HG03108 (cell line): ENCODE measurements around the gene CCL18.
"Not testable (repeated sequence)": the region's sequence is repeated elsewhere in the genome, so short reads cannot be mapped to it uniquely, and the experiment has no call there.

ENCODE experiments used
- ATAC-seq: cut with Tn5 transposase; IDR thresholded peaks from one replicate; pipeline ENCODE4 v1.9.1; 2021; ENCODE audit warnings: moderate library complexity; ENCODE audit not compliant: unreplicated experiment

CCL18 gene

DNA sequence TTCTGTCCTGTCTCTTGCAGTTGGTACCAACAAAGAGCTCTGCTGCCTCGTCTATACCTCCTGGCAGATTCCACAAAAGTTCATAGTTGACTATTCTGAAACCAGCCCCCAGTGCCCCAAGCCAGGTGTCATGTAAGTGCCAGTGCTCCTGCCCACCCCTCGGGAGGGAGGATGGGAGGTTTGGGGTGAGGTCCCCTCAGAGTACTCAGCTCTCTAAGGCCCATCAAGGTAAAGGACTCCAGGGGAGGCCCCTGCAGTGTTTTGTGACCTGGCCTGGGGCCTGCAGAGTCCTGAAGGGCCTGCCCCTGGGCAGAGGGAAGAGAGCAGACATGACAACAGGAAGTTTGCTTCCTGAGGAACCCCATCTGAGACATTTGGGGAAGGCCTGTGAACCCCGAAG is 6.4 kb downstream of the CCL18 start:
- ATAC-seq: no peak

DNA sequence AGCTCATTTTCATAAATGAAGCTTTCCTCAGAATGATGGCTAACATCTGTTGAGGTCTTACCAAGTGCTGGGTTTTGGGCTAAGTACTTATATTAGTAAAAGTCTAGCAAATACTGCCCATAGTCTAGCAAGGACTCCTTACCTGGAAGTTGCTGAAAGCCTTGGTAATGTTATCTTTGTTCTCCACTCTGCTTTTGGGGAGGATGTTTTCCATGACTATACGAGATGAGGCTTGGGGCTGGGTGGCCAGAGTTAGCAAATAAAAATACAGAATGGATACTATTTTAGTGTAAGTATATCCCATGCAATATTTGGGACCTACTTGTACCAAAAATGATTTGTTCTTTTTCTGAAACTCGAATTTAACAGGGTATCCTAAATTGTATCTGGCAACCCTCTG is 7.7 kb downstream of the CCL18 start:
- no peak for ATAC-seq

DNA sequence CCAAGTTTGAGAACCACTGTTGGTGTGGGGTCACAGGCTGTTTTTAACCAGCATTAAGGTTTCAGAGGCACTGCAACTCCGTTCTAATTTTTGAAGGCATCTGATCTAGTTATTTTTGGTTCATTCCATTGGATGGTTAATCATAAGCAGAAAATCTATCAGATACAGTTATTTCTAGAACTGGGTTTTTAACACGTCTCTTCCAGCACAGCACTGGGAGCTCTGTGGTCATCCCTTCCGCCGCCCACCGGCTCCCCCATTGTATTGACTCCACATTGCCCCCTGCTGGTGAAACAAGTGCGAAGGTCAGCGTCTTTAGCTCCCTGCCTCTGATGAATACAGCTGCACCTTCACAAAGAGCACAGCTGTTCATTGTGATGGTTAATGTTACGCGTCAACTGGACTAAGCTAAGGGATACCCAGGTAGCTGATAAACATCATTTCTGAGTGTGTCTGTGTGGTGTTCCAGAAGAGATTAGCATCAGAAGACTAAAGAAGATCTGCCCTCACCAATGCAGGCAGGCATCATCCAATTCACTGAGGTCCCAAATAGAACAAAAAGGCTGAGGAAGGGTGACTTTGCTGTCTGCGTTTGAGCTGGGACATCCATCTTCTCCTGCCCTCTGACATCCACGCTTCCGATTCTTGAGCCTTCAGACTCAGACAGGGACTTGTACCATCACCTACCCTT is 8.5 kb downstream of the CCL18 start:
- no peak for ATAC-seq

DNA sequence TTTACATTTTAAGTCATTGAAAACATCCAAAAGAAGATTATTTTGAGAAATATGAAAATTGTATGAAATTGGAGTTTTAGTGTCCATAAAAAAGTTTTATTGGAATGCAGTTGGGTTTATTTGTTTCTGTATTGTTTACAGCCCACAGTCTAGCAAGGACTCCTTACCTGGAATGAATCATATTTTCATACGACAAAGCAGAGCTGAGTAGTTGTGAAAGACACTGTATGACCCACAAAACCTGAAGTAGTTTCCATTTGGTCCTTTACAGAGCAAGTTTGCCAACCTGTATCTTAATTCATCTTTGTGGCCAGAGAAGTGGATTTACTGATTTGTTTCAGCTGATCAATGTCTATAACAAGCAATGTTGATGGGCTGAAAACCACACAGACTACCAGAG is 10.3 kb downstream of the CCL18 start:
- ATAC-seq: no peak

DNA sequence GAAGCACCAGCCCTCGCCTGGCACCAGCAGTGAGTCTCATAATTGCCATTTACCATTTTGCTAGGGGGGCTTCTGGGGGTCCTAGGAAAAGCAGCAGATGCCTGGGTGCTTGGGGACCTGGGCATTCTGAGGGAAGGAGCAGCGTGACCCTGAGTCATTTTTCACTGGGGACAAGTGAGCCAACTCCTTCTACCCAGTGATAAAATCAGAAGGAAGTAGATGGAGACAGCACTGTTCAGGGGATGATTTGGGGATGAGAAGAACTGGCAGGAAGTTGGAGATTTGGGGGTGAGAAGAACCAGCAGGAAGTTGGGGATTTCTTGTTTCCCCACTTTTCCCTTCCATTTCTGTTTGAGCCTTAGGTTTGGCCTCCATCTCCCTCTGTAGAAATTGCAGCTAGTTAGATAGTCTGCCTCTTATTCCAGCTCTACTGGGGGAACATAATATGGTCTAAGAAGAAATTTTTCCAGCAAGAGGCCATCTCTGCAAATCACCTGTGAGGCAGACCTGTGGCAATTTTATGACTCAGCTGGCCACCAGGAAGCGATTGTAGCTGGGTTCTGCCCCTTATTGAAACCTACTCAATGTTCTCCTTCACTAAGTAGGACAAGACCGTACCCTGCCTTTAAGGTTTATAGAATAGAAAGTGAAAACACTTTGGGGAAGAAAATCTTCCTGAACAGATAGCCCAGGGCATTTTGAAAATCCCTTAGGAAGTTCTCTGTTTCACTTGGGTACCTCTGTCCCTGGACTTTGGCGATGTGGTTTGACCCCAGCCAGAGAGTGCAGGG is 17.8 kb downstream of the CCL18 start:
- ATAC-seq: peak; percentile 21

DNA sequence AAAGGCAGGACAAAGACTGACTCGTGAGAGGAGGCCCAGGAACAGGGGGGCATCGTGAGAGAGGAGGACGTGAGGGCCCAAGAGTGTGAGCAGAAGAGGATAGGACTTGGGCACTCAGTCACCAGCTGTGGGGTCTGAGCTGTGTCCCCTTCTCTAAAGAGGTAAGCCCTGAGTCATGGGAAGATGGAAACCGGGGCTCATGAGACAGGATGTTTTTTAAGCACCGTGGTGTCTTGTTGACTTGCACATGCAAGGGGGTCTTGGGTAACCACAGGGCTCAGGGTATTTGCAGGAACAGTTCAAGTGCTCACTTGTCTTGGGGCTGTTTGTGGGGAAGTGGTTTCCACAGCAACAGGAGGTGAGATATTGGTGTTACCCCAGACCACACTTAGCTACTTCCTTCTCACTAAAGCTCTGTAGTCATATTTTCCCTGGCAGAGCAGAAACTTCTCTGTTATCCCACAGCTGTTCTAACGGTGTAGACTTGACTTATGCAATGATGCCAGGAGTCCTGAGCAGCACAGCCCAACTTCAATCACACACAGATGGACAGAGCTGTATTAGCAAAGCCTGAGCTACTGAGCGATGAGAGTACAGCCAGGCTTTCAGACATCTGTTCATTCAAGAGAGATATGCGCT is 18.5 kb downstream of the CCL18 start:
- ATAC-seq: peak; percentile 50

DNA sequence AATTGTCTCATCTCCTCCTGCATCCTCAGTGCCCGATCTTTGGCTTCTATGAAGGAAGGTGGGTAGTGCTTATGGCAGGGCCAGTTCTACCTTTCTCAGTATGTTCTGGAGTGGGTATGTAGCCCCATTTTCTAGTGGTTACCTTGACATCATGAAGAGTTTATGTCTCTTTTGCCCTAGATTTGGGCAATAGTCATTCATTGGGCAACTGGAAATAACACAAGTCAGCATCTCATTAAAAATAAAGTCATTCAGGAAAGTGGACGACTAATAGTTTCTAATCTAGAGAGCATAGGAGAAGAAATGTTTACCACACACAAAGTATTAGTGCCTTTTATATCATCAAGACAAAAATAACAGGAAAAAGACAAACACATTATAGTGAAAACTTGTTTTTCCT is 19.6 kb downstream of the CCL18 start:
- not testable (repeated sequence) for ATAC-seq

DNA sequence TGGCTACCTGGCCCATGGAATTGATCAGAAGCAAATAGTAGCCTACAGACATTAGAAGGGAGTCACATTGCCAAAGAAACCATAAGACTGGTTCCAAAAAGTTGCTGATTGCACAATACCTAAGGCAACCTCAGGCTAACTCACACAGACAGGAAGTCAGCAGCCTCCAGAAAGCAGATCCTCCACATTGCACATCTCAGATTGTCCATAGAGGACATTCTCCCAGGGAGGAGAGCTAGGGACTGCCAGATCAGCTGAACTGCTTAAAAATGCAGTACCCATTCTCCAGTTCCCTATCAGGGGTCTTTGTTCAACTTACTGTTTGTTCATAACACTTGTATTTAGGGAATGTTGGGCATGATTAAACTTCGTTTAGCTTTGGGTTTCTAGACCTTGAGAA is 21.7 kb downstream of the CCL18 start:
- ATAC-seq: no peak

DNA sequence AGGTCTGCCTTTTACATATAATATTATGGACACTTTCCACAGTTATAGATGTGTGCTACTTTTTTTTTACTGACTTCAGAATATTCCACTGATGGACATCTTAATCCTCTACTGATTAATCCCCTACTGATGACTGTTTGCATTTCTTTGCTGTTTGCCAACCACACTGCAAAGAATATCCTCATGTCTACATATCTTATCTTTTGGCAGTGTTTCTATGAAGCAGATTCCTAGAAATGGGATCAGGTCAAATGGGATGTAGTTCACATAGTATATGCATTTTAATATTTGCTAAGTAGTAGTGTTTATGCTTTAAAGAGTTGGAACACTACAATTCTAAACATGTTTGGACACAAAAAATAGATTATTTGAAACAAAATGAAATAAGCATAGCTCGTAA is 22.7 kb downstream of the CCL18 start:
- no peak for ATAC-seq

DNA sequence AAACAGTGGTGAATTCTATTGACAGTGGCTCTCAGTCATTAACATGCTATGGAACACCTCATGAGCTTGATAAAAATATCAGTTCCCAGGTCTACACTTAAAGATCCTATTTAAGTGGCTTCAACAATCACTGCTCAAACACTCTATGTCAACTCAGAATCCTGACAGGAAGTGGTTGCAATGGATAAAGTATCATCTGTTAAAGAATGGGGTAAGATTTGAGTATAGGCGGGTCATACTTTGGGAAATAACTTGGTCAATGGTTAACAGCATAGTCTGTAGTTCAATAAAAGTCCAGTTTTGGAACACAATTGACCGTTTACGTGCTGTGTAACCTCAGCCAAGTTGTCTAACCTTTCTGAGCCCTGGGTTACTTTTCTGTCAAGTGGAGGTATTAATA is 23.4 kb downstream of the CCL18 start:
- ATAC-seq: not testable (repeated sequence)

DNA sequence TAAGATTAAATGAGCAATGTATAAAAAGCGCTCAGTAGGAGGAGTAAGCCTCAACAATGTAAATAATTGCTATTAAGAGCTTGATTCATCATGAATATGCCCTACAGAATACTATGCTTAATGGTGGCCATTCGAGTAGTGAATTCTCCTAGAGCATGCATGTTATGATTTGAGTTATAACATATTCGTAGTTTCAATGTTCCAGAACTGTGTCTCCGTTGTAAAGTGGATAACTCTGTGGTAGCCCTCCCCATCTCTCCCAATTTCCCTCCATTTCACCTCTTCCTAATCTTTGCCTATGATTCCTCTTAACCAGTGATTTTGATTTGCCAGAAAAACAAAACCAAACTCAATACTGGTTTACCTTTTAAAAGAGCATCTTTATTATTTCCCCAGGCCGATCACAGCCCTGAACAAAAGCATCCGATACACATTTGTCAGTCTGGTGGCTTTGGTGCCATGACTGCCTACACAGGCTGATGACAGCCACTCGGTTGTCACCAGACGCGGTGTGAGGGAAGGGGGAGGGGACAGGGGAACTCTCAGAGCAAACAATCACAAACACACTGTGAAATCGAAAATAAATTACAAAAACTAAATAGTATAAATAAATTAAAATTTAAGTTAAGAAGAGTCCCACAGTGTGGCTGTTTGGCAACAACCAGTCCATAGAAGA is 24.0 kb downstream of the CCL18 start:
- ATAC-seq: not testable (repeated sequence)

DNA sequence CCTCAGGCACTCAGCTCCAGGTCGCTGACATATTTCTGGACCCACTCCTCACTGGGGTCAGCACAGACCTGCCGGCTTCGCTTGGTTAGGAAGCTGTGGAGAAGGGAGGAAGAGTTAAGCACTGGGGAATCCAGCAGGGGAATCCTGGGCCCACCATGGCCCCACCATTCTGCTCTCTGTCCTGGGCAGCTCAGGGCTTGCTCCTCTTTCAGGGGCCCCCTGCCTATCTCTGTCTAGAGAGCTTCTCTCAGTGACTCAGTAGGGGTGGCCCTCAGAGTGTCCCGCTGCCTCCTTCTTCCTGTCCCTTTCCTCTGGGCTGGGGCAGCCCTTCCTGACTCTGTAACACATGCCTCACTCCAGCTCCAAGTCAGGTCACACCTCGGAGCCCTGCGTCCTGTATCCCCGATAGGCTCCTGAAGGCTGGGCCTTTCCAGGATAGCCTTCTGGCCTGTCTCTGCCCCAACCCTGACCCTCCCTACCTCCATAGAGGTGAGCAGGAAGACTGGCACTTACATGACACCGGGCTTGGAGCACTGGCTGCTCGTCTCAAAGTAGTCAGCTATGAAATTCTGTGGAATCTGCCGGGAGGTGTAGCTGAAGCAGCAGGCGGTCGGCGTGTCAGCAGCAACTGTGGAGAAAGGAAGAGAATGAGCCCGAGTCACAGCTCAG is 24.7 kb downstream of the CCL18 start:
- no peak for ATAC-seq

DNA sequence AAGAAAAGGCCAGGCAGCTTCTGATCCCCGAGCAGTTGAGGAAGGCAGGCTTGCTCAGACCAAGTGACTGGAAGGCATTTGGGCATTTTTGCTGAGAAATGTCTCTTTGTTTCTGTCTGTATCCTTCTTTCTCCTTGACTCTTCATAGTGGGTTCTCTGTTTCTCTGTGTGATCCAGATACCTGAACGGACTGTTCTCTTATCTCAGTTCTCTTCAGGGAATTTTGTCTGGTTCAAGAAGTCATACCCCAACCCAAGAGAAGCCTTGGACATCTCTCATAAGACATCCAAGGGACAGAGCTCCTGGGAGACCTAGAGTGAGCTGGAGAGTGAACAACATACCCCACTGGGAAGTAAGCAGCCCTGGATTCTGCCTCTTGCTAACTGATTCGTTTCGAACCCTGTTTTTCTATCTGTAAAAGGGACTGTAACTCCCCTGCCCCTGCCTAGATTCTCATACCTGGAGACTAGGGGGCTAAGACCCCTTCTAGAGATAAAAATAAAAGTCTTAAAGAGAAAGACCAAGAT is 25.3 kb downstream of the CCL18 start:
- no peak for ATAC-seq

DNA sequence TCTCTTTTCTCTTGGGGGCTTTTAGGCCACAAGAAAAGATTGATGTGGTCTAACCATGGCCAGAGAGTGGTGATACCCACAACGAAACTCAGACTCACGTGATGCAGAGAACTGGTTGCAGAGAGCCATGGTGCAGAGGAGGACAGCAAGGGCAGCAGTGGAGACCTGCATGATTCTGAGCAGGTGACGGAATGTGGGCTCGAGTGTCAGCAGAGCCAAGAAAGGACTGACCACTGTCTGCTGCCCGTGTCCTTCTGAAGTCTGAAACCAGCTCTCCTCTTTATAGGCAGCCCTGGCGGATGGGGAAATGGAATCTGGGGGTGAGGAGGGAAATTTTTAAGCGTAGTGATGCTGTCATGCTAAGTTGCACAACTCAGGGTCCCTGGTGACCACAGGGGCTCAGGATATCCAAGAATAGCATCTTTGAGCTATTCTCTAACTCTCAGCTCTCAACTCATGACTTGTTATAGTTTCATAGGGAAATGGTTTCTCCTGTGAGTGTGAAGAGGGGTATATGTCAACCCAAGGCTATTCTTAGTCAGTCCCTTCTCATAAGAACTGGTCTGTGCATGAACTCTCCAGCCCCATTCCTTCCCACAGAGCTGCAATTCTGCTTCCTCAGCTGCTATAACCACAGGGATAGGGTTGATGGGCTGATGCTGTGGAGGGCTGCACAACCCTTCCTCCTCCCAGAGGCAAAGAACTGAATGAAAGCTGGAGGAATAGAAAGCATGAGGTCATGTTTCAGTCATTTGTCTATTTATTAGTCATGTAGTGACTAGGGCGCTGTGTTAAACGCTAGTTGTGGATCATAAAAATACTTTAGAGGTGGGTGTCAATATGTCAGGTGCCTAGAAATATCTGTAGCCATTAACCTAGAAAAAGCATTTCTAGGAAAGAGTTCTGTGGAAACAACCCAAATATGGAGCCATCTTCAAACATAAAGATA is 26.1 kb downstream of the CCL18 start, which contains the start of gene CCL3:
CCL3 (minus strand) TSS at position 256 of the 949 bp plus-strand sequence; CDS start at position 171, 85 bp downstream.
- peak; percentile 66 for ATAC-seq

DNA sequence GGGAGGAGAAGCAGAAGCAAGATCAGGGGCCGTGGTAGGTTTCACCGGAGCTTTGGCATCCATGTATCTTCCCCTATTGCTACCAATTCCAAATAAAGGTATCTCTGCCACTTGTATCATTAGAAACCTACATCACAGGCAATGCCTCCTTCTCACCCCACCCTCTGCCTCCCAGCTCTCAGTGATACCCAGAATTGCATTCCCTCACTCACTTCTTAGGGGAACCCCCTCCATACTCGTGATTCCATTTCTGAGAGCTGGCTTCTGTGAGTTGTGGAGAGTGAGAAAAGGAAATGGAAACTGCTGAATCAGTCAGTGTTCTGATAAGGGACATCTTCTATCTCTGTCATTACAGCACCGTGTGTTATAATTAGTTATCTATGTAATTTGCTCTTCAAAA is 28.2 kb downstream of the CCL18 start:
- no peak for ATAC-seq

DNA sequence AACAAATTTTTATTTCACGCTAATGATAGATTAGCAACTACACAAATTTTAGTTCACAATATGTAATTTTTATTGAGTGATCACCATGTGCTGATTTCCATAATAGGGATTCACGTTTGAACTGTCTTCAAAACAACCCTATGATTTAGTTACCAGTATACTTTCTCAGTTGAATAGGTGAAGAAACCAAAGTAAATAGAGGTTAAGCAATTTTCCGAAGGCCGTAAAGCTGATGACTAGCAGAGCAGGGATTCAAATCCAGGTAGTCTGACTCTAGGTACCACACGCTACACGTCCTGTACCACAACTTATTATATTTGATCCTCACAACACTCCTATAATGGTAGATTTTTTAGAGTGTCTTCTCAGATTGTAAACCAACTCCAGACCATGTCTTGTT is 28.6 kb downstream of the CCL18 start:
- ATAC-seq: not testable (repeated sequence)

DNA sequence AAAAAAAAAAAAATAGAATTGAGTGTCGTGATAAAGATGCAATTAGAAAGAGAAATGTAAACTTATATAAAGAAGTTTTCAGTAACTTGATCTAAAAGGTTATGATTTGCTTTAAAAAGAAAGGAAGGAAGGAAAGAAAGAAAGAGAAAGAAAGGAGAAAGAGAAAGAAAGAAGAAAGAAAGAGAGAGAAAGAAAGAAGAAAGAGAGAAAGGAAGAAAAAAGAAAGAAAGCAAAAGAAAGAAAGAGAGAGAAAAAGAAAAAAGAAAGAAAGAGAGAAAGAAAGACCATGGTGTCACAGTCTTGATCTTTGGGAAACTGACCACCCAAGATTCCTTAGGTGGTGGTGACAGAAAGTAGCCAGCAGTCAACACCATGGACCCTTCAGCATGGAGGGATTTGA is 30.2 kb downstream of the CCL18 start:
- no peak for ATAC-seq

DNA sequence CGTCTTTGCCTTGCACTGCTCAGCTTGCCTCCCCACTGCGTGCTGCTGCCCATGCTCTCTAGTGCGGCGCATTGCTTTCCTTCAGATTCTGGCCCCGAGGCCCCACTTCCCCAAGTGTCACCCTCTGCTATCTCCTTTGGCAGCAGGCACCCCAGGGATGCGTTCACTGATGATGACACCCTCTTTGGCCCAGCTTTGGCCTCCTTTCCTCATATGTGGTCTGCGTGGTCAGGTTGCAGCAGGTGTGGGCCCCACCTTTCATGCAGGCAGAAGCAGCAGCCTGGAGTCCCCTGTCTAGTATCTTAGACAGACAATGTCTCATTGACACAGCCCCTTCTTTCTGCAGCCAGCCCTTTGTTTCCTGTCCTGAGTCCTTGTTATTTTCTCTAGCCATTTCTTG is 30.7 kb downstream of the CCL18 start:
- ATAC-seq: no peak

DNA sequence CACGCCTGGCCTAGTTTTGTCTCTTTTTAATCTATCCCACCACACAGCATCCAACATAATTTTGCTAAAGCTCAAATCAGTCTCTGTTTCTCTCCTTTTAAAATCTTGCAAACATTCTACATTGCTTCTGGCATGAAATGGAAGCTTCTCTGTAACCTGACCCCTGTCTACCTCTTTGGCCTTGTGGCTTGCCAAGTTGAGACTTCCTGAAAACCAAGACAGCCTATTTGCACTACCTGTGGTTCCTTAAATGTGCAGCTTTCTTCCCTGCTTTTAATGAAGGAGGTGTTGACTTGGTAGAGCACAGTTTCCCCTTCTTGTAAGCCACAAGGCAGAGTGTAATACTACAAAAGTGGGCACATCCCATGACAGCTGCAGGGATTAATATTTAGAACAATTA is 31.9 kb downstream of the CCL18 start:
- ATAC-seq: no peak
